HG02938 (cell line): Measurements from ENCODE around the gene CHRNA3.

Experiments
- ATAC-seq: cut with Tn5 transposase; IDR thresholded peaks from one replicate; pipeline ENCODE4 v1.9.1; 2021; ENCODE audit warnings: mild to moderate bottlenecking, moderate library complexity; ENCODE audit not compliant: unreplicated experiment

CHRNA3 gene

DNA sequence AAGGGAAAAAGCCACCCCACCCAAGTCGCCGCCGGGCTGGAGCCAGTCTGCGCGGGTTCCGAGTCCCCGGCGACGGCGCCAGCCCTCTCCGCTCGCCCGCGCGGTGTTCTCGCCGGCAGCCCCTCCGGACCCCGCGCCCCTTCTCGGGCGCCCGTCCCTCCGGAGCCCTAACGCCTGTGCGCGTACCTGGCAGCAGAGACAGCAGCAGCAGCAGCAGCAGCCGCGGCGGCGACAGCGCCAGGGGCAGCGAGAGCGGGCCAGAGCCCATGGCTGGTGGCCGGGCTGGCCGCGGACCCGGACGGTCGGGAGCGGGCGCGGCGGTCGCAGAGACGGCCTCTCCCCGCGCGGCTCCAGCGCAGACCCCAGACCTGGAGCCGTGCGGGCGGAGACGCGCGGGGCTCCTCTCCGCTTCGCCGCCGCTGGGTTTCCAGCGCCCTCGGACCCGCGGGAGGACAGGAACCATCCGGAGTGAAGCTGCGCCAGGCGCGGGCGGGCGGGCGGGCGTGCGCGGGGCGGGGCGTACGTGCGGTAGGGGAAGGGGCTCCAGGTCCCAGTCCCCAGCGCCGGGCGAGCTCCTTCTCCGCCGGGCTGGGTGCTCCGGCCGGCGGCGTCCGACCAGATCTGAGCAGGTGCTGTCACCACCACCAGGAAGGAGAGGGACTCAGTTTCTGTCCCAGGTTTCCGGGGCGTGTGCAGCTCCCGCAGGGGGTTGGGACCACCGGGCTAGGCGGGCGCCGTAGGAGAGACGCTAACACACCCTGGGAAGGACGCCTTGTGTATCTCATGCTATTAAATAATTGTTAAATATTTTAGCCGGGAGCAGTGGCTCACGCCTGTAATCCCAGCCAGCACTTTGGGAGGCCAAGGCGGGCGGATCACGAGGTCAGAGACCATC is at the start of gene CHRNA3:
Gene CHRNA3, minus strand, starts transcription at position 470 of the 895 bp plus-strand sequence. Its CDS starts 202 bp downstream, at position 268.
- no peak for ATAC-seq

DNA sequence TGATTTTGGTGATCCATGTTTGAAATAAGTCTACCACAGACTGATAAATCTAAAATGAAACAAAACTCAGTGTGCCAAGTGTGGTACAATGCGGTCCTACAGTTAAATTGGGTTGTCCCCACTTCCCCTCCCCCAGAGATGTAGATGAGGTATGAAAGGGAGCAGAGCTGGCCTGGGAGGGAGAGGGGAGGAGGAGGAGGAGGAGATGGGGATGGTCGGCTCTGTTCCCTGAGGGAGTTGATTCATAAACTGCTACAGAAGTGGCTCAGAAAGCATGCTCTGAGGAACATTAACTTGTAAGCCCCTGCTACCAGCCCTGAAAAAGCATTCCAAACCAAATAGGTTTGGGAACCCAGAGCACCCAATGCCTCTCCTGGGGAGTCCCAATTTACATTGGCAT is 48.2 kb upstream of the CHRNA3 start:
- ATAC-seq, result no peak

DNA sequence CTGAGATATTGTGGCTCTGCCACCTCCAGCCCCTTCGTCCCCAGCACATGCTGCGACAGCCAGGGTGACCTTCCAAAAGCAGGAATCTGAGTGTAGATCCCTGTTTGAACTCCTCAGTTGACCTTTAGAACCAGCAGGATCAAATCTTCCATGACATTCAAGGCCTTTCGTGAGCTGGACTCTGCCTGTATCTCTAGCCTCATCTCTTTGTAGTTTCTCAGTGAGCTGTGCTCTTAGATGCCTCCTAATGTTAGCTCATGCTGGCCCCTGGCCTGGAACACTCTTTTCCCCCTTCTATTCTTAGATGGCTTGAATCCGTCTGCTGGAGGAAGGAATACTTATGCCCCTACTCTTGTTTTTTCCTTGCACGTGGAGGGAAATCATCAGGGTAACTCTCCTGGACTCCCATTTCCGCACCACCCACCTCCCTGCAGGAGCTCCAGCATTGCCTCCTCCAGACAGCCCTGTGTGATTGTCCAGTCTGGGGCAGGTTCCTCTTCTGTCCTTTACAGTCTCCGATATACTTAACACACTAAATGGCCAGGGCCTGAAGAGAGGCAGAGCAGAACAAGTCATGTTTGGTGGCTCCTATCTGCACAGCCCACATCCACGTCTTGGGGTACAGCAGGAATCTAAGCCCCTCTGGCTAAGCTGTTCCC is 46.9 kb upstream of the CHRNA3 start:
- no peak for ATAC-seq

DNA sequence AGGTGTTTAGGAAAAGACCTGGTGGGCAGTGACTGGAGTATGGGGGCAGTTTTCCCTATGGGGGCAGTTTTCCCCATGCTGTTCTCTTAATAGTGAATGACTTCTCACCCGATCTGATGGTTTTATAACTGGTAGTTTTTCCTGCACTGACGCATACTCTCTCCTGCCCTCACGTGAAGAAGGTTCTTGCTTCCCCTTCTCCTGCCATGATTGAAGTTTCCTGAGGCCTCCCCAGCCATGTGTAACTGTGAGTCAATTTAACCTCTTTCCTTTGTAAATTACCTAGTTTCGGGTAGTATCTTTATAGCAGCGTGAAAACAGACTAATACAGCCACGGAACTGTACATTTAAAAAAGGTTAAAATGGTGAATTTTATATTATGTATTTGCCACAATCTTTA is 45.2 kb upstream of the CHRNA3 start:
- ATAC-seq, result no peak

DNA sequence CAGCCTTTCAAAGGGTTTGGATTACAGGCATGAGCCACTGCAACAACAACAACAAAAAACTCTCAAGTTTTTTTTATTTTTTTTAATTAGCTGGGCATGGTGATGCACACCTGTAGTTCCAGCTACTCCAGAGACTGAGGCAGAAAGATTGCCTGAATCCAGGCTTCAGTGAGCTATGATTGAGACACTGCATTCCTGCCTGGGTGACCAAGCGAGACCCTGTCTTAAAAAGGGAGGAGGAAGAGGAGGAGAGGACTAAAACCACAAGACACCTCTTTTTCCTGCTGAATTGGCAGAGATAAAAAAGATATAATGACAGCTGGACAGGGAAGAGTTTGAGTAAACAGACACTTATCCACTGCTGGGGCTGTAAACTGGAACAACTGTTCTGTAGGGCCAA is 42.9 kb upstream of the CHRNA3 start:
- no peak for ATAC-seq

DNA sequence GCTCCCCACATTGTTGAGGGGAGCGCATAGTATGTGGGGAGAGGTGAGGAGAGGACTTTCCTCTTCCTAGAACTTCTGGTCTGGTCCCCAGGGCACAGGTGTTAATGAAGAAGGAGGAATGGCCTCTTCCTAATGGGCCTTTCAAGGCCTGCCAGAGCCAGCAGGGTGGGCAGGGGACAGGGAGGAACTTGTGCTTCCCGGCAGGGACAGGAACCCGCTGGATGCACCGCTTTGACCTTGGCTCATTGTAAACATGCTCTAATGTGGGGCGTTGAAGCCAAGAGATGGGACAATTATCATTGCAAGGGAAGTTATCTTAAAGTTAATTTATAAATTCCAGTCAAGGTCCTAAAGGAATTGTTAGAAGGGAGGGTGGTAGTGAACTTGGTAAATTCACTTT is 41.2 kb upstream of the CHRNA3 start:
- no peak for ATAC-seq

DNA sequence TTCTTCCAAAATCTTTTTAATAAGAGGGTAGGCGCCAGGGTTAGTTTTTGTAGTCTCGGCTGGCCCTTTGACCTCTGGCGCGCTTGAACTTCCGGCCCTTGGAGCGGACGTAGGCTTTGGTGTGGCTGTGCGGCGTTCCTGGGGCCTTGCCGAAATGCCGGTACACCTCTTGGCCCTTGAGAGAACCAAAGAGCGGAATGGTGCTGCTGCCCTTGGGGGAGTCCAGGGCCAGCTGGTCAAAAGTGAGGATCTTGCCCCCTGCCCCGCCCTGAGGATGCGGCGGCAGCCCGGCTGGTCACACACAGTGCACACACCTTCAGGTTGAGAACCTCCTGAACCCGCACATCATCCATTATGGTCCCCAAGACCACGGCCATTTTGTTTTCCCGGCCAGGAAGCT is 40.2 kb upstream of the CHRNA3 start:
- no peak for ATAC-seq

DNA sequence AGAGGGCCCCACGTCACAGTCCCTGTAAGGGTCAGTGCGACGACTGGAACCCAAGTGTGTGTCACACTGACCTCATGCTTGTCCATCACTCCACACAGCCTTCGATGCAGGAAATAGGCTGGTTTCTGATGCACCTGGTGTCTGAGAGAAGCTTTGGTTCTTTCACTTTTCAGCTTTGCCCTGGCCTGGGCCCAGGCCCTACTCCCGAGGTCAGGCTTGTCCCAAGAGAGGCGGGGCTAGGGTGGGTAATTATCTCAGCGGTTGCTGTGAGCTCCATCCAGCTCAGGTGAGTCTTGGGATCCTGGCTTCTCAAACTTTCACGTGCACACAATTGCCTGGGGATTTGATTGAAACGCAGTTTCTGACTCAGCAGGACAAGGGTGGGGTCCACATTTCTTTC is 39.8 kb upstream of the CHRNA3 start:
- ATAC-seq, result no peak

DNA sequence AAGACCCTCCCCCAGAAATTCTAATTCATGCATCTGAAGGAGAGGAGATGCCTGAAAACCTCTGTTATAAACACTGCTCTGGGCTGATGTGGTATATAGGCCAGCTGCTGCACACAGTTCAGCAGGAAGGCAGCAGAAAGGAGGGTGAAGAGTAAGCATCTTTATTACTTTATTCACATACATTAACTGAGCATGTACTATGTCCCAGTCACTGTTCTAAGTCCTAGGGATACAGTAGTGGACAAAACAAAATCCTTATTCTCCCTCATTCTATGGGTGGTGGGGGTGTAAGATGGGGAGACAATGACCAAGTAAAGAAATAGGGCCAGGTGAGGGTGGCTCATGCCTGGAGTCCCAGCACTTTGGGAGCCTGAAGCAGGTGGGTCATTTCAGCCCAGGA is 38.0 kb upstream of the CHRNA3 start:
- no peak for ATAC-seq

DNA sequence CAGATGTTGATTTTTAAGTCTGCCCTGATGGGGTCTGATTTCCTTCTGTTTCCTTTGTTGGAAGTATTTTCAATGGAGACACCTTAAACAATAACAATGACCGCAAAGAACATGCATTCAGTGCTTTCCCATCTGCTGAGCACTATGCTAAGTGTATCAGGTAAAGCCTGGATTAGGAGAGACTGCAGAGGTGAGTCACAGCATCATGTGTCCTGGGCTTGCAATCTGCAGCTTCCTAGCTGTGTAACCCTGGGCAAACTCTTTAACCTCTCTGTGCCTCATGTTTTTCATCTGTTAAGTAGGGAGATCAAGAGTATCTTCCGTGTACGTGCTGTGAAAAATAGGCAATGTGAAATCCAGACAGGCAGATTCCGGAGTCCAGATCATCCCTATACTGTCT is 33.5 kb upstream of the CHRNA3 start:
- ATAC-seq, result no peak

DNA sequence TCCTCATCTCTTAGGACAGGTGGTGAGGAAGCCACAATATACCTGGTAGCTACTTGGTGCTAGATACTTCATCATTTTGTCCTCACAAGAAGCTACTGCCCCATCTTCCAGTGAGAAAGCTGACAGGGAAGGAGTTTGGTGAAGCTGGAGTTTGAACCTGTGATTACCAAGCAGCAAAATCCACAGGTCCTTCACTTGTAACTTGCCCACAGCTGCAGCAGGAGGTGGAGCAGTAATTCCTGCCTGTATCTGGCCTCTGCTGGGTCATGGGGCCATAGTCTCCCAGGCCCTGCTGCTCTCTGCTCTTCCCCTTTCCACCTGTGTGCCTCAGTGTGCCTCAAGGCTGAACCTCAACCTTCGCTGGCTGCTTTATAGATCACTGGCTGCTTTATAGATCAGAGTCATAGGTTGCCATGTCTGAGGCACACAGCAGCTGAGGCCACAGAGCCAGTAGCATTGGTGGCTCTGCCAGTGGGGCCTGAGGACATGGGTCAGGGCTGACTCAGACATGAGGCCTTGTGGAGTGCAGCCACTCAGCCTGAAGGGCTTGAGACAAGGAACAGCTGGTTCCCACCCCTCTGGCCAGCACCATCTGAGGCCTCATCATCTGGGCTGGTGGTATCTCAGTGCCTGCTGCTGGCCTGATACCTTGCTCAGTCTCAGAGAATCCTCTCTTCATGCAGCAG is 31.3 kb upstream of the CHRNA3 start:
- no peak for ATAC-seq

DNA sequence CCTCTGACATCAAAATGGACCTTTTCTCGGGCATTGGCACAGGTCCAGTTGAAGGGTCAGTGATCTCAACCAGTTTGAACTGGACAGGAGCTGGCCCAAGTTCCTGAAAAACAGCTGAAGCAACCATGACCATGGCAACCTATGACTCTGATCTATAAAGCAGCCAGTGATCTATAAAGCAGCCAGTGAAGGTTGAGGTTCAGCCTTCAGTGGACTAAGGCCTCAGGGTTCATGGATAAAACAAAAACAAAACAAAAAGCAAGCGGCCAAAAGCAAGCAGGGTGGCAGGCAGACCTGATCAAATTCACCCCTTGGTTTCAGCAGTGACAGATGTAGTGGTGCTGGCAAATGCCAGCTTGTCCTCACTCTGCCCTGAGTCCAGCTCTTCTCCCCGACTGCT is 30.2 kb upstream of the CHRNA3 start:
- ATAC-seq, result no peak

DNA sequence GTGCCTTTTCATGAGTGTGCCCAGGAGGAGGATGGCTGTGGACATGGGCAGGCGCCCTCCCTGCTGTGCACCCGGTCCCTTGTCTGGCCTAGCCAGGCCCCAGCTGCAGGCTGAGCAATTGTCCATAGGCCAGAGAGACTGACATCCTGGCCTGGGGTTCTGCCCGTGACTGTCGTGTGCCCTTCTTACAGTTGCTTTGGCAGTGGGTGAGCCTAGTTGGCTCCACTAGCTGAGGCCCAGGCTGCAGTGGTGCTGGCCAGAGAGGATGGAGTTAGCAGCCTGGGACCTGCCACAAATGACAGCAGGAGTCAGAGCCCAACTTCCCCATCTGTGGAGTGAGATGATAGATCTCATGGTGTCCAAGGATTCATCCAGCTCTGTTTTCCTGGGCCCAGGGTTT is 29.2 kb upstream of the CHRNA3 start:
- no peak for ATAC-seq

DNA sequence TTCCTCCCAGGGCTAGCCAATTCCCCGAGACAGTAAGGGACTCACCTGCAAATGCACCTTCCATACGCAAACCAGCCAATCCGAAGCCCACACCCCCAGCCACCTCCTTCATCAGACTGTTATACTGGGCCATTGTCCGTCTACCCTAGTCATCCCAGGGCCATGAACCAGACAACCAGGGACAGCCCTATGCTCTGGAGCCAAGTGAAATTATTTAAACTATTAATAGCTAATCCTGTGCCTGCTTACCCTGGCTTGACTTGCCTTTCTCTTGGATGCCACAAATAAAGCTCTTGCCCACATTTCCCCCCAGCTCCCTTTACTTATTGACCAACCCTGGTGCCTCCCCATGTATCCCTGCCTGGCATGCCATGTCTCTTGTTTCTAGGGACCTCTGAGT is 24.2 kb upstream of the CHRNA3 start:
- ATAC-seq, result no peak

DNA sequence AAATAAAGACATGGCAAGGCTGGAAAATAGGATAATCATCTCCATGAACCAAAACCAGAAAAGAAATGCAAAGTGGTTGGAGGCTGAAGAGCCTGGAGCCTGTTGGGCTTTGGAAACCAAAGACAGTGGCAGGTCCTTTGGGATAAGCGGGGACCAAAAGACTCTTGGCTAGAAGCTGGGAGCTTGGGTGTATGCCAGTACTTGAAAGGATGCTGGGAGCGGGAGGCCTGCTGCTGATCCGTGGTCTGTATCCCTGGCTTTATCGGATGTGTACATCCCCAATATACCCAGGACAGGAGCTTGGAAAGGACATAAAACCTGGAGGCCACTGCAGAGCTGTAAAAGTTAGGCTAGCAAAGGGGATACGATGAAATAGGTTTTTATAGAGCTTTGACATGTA is 21.5 kb upstream of the CHRNA3 start:
- no peak for ATAC-seq

DNA sequence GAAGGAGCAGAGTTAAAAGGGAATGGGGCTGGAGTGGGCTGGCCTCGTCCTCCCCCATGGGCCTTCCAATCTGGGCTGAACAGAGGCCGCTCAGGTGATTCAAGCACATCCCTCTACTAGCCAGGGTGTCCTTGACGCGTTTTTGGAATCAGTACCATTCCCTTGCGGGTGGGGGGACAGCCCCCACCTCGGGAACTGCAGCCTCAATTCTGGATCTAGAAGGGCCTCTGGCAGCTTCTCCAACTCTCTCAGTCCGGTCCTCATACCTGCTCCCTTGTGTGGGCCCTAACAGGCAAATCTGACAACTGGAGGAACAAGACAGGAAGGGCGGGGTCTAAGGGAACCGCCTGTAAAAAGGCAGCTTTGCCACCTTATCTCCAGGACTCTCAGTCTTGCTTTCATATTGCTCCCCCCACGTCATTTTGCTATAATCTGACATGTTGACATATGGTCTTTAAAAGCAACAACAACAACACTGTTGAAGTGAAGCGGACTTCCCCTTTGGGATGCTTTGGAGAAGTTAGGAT is 21.0 kb upstream of the CHRNA3 start:
- no peak for ATAC-seq

DNA sequence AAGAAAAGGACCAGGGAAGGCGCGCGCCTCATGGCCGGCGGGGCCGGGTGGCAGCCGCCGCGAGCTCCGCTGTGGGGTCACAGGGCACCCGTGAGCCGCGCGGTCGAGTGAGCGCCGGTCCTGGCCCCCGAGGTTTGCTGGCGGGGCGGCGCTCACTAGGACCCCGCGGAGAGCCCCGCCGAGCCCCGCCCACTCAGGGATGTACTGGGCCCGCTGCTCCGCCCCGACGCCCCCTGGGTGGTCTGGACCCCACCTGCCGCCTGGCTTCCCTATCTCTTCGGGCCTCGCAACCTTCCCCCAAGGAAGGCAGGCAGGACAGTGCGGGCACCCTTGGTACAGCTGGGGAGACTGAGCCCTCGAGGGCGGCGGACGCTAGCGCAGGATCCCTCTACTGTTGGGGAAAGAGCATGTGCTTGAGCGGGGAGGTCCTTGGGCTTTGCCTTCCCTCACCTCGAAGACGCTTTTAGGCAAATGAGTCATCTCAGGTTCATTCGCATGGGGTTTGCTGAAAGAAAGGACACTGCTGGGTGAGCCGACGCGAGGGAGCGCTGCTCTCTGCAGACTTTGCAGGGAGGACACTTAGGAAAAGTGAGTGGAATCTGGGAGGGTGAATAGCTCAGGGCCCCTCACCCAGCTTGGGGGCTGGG is 20.4 kb upstream of the CHRNA3 start, which contains the start of gene CHRNB4:
Gene CHRNB4, minus strand, starts transcription at position 109 of the 647 bp plus-strand sequence. Its CDS starts 77 bp downstream, at position 32.
- no peak for ATAC-seq

DNA sequence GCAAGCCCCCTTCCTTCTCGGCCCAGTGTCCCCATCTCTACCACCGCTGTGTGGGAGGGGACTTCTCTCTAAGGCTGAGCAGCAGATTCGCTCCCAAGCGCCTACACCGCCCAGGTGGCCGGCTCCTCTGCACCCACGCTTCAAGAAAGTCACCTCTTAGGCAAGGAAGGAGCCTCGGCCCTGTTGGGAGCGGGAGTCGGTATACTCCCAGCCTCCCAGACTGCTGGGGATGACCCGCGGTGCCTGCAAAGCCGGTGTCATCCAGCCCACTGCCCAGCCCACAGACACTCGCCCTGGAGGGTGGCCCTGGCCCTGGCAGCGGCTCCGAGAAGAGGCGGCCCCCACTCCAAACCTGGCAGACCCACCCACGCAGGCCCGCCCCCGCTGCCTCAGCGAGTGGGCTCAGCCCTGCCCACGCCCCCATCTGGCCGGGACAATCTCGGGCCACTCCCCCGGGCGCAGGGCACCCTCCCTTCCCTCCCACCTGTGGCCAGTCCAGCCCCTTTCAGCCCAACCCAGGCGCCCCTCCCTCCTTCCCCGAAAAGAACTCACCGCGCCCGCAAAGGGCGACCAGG is 19.8 kb upstream of the CHRNA3 start:
- no peak for ATAC-seq

DNA sequence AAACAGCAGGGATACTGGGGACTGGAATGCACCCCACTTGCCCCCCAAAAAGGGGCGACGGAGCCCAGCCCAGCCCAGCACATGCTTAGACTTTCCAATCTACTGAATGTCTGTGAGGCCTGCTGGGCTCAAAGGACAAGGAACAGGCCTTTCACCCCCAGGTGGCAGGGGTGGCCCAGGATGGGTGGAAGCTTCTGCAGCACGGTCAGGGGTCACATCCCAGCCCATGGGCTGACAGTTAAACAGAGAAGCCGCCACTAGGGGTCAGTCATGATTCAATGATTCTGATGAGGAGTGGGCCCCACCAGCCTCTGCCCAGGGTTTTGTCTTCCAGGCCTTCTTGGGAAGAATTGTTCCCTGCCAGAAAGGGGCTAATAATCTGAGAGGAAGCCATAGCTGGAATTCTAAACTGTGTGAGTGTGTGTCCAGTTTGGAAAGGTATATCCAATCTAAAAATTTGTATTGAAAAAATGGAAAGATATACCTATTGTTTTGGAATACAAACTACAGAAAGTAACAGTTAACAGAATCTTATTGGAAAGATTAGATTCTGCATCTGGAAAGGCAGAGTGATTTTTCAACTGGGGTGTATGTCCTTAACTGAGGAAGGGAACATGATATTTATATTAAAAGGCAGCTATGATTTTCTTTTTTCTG is 18.0 kb upstream of the CHRNA3 start:
- ATAC-seq, result no peak

DNA sequence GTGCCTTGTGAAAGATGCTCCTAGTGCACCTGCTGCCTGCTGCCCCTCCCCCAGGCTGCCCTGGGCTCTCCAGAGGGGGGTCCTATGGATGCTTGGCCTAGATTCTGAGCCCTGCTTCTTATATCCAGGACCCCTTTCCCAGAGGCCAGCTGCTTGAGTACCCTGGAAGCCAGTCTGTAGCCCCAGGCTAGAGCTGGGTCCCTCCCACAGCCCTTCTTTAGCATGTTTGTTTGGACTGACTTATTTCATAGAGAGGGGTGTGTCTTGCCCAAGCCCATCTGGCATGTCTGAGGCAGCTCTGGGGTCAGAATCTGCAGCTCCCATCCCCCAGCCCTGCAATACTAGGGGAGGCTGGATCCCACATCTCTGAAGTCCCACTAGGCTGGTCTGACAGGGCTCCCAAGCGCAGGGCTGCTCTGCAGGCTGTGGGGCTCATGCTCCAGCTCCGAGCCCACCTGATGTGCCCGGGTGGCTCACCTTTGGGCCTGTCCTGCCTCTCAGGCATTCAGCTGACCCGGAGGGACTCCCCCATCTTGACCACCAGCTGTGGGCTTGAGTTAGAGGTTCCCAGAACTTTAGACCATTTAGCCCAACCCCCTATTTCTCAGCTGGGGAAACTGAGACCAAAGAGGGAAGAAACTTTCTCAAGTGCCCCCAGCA is 17.1 kb upstream of the CHRNA3 start:
- no peak for ATAC-seq
